ENCODE measurements around the gene ABCB9.

GRCh38 chr12:123000578-123000977, 34.3 kb upstream of the ABCB9 start:
- TF ChIP-seq CTCF (IDR thresholded peaks at IDR 0.05 in 2 of 3, conservative IDR thresholded peaks at IDR 0.05 in 1 of 3; ENCODE audit: borderline replicate concordance in 1 of 3, insufficient read depth in 1 of 3, low read depth in 2 of 3, low read length in 2 of 3) (no peak), EGR1 (IDR thresholded peaks at IDR 0.05; ENCODE audit: low read depth) (no peak), RAD21 (IDR thresholded peaks at IDR 0.05; ENCODE audit: low read depth) (no peak), EZH2 (IDR thresholded peaks at IDR 0.05) (no peak), POLR2A (IDR thresholded peaks at IDR 0.05; ENCODE audit: borderline replicate concordance, extremely low read depth, insufficient read depth, insufficient read length) (no peak), ZFX (IDR thresholded peaks at IDR 0.05) (no peak), EZH2phosphoT487 (IDR thresholded peaks at IDR 0.05; ENCODE audit: borderline replicate concordance) (no peak), ELF1 (IDR thresholded peaks at IDR 0.05; ENCODE audit: borderline replicate concordance, low read depth) (no peak), JUND (IDR thresholded peaks at IDR 0.05) (no peak), REST (IDR thresholded peaks at IDR 0.05; ENCODE audit: low read depth) (no peak)

All from HCT116 (cell line).